Activated naive CD4-positive, alpha-beta T cell treated with anti-CD3 and anti-CD28 coated beads, Interleukin-2, amount 50 U/mL, for 24 hours (primary cell): ENCODE measurements around the gene KRTAP10-5.
A peak's percentile ranks its signal among the peaks of the same experiment; 100 is the strongest.

Experiments used
- H3K27ac Mint-ChIP-seq: one replicate; pipeline ENCODE4 v1.8.0; 2021; ENCODE audit warnings: mild to moderate bottlenecking, mixed read lengths
- H3K27me3 Mint-ChIP-seq: one replicate; pipeline ENCODE4 v1.8.0; 2021; ENCODE audit warnings: mixed read lengths
- H3K36me3 Mint-ChIP-seq: one replicate; pipeline ENCODE4 v1.8.0; 2021; ENCODE audit warnings: mixed read lengths
- H3K4me1 Mint-ChIP-seq: one replicate; pipeline ENCODE4 v1.8.0; 2021; ENCODE audit warnings: mixed read lengths
- H3K4me3 Mint-ChIP-seq: one replicate; pipeline ENCODE4 v1.8.0; 2021; ENCODE audit warnings: mild to moderate bottlenecking, mixed read lengths
- H3K9me3 Mint-ChIP-seq: one replicate; pipeline ENCODE4 v1.8.0; 2021; ENCODE audit warnings: mixed read lengths

The KRTAP10-5 gene

DNA sequence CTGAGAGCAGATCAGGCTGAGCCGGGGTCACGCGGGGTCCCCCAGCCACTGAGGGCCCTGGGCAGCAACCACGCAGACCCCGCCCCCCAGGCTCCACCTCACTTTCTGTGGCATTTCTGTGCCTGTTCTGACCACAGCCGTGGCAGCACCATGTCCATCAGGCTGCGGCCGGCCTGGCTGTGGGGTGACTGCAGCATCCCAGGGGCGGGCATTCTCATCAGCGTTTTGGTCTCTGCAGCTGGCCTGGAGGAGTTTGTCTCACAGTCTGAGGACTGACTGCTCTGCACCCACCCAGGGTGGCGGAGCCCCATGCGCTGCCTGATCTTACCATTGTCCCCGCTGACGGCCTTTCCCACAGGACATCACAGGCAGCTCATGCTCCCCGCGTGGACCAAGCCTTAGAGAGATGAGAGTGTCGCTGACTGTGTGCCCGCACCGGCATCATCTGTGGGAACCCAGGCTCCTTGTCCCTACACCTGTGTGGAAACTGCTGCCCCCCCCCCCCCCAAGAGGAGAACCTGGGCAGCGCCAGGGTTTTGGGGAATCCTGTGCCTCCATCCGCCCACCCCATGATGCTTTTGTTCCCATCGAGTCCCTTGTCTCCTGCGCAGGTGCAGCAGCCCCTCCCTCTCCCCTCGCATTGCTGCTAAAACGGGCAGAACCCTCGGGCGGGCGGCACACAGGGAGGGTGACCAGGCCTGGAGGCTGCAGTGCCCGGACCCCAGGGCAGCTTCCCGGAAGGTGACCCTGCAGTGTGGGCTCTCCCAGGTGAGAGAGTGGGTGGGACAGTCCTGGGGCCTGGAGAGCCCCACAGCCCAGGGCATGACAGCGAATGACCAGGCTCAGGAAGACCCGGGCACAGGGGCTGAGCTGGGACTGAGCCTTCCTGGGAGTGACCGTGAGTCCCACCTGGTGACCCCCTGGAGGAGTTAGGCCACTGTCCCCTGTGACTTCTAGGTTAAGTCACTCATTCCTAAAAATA, 42.2 kb downstream of the KRTAP10-5 start:
- no peak overlapping the region for H3K27ac Mint-ChIP-seq
- H3K36me3 Mint-ChIP-seq = no peaks in the 10 kb centered on the region
- H3K4me1 Mint-ChIP-seq = no peaks in the 10 kb centered on the region
- H3K27me3 Mint-ChIP-seq = no peaks in the 10 kb centered on the region
- no peak overlapping the region for H3K4me3 Mint-ChIP-seq
- H3K9me3 Mint-ChIP-seq = no peaks in the 10 kb centered on the region

DNA sequence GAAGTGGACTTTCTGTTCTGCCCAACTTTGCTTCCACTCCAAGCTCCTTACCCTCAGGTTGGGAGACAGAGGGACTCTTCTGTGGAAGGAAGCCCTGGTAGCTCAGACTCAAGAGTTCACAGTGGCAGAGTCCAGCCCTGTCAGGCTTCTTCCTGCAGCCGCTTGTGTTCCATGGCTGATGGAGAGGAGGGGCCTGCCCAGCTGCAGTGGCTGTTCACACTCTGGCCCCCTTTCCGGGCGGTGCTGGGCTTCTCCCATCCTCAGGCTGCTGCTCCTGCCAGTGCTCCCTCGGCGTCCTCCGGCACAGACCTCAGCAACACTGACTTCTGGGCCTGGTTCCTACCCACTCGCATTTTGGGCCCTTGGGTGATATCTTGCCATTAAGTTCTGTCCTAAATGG, 44.4 kb downstream of the KRTAP10-5 start:
- Mint-ChIP-seq H3K27ac (no peak overlapping the region), H3K4me3 (no peak overlapping the region), H3K9me3 (no peaks in the 10 kb centered on the region)

DNA sequence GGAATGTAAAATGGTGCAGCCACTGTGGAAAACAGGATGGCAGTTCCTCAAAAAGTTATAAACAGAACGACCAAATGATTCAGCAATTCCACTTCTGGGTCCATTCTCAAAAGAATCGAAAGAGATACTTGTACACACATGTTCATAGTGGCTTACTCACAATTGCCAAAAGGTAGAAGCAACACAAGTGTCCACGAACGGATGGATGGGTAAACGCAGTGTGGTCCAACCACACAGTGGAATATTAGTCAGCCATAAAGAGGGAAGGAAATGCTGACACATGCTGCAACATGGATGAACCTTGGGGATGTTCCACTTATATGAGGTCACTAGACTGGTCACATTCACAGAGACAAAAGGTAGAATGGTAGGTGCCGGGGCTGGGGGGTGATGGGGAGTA, 45.7 kb downstream of the KRTAP10-5 start:
- Mint-ChIP-seq H3K27ac (peak overlapping the region; percentile 41), H3K9me3 (no peaks in the 10 kb centered on the region), H3K4me1 (no peaks in the 10 kb centered on the region), H3K27me3 (no peaks in the 10 kb centered on the region), H3K36me3 (no peaks in the 10 kb centered on the region), H3K4me3 (no peak overlapping the region)

More for the DNA sequence above, 44.4 kb downstream of the KRTAP10-5 start:
- no peaks in the 10 kb centered on the region for H3K4me1 Mint-ChIP-seq
- no peaks in the 10 kb centered on the region for H3K27me3 Mint-ChIP-seq
- H3K36me3 Mint-ChIP-seq = no peaks in the 10 kb centered on the region

DNA sequence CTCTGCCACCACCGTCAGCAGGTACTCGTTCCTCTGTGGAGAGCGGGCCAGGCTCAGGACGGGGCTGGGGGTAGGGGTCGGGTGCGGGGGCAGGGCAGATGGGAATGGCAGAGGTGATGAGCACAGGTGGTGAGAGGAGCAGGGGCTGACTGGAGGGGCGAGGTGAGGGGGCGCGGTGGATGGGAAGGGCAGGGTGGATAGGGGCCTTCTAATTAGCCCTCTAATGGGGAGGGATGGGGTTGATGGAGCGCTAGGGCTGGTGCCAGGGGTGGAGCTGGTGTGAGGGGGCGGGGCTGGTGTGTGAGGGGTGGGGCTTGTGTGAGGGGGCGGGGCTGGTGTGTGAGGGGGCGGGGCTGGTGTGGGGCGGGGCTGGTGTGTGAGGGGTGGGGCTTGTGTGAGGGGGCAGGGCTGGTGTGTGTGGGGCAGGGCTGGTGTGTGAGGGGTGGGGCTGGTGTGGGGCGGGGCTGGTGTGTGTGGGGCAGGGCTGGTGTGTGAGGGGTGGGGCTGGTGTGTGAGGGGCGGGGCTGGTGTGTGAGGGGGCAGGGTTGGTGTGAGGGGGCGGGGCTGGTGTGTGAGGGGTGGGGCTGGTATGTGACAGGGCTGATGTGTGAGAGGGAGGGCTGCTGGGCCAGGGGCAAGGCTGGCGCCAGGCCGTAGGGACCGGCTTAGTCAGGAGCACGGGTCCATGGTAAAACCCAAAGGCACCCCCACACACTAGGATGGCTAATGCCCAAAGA, 46.3 kb downstream of the KRTAP10-5 start:
- no peak overlapping the region for H3K27ac Mint-ChIP-seq
- H3K27me3 Mint-ChIP-seq = no peaks in the 10 kb centered on the region
- no peak overlapping the region for H3K4me3 Mint-ChIP-seq

DNA sequence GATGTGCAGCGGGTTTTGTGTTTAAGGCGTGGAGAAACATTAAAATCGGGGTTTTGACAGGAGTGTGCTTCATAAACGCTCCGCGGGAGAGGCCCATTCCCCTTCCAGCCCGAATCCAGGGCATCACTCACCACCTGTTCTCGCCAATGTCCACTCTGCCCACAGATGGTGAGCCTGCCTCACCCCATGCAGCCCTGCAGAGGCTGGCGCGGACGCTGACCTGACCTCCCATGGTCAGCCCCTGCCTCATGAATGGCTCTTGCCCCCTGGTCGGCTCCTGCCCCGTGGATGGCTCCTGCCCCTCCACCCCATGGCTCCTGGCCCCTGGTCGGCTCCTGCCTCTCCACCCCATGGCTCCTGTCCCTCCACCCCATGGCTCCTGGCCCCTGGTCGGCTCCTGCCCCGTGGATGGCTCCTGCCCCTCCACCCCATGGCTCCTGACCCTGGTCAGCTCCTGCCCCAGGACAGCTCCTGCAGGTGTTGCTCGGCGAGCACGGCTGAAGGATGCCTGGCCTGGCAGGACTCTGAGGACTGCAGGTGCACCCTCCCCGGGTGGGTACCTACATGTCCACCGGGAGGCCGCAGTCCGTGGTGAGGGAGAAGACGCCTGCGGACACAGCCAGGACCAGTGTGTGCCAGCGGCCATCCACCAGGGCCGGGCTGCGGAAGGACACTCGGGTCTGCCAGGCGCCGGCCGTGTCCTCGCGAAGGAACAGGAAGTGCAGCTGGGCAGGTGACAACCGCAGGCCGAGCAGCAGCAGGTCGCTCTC, 47.1 kb downstream of the KRTAP10-5 start:
- no peaks in the 10 kb centered on the region for H3K4me1 Mint-ChIP-seq
- H3K9me3 Mint-ChIP-seq = no peaks in the 10 kb centered on the region
- no peak overlapping the region for H3K27ac Mint-ChIP-seq
- no peak overlapping the region for H3K4me3 Mint-ChIP-seq
- no peaks in the 10 kb centered on the region for H3K27me3 Mint-ChIP-seq
- H3K36me3 Mint-ChIP-seq = no peaks in the 10 kb centered on the region

More for the DNA sequence above, 46.3 kb downstream of the KRTAP10-5 start:
- Mint-ChIP-seq H3K4me1 (no peaks in the 10 kb centered on the region), H3K9me3 (no peaks in the 10 kb centered on the region), H3K36me3 (no peaks in the 10 kb centered on the region)

DNA sequence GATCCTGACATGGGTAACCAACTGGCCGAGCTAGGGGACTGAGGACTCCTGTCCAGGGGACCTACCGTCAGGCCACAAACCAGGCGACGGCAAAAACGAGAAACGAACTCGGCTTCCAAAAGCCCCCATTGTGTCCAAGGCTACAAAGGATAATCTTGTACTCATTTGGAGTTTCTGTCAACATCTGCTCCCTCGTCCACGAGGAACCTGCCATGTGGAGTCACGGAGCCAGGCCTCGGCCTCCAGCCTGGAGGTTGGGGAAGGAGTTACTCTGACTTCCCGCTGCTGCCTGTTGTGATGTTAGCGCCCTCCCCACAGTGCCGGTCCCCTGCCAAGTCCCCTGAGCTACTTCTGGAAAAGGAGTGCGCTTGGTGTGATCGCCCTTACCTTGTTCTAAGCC, 47.7 kb downstream of the KRTAP10-5 start:
- Mint-ChIP-seq H3K9me3 (no peaks in the 10 kb centered on the region), H3K36me3 (no peaks in the 10 kb centered on the region), H3K4me1 (no peaks in the 10 kb centered on the region), H3K27me3 (no peaks in the 10 kb centered on the region), H3K4me3 (no peak overlapping the region), H3K27ac (no peak overlapping the region)

DNA sequence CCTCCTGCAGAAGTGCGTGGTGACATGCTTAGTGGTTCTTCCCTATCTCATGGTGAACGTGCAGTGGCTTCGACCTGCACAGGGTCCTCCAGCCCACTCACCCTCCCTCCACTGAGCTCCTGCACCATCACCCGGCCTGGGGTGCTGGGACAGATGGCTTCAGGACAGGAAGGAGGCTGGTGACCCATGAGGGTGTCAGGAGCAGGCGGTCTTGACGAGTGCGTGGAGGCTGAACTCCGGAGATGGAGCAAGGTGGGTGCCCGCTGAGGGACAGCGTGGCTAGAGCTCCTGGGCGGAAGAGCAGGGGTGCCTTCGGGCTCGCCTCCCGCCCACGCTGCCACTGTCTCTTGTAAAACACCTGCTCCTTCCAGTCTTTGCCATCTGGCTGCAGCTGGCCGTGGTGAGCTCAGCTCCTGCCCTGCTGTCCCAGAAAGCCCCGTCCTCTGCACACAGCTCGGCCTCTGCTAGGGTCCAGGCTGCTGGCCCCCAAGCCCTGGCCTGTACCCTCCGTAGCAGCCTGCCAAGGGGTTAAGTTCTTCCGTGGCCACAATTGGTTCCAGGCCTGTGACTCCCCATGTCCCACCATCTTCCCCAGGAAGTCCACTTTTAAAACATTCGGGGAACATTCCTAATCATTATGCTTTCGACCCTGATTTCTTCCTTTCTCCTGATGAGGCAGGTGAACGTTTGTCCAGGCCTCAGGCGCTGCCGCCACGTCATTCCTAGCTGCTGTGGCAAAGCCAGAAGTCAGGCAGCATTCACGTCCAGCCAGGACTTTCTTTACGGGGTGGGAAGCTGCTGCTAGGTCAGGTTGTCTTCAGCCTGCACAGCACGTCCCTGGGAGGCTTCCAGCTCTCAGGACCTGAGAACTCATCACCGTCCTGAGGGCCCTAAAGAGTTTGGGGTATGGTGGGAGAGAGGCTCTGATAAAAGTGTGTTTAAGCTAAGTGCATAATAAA, 48.5 kb downstream of the KRTAP10-5 start:
- Mint-ChIP-seq H3K27ac (no peak overlapping the region), H3K9me3 (no peaks in the 10 kb centered on the region), H3K4me1 (no peaks in the 10 kb centered on the region), H3K4me3 (no peak overlapping the region), H3K36me3 (no peaks in the 10 kb centered on the region), H3K27me3 (no peaks in the 10 kb centered on the region)

DNA sequence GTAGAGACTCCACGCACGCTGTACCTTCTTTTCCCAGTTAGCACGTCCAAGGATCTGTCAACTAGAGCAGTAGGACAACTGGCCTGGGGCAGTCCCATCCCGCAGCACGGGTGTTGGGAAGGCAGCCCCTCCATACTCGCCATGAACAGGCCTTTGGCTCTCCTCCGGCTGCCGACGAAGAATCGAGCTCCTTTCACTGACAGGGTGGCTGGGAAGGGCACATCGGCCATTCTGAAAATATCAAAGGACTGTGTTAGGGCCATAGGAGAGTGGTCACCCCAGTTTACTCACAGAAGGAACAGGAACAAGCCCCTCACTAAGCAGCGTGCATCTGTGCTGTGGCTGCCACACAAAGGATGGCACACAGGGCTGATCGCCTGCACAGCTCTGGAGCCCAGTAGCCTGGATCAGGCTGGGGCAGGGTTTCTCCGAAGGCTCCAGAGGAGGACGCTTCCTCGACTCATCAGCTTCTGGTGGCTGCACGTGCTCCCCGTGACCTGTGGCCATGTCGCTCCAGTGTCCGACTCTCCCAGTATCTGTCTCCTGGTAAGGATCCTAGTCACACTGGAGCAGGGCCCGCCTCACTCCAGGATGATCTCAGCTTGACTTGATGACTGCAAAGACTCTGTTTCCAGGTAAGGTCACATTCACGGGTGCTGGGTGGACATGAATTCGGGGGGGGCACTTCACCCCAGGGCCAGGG, 49.4 kb downstream of the KRTAP10-5 start:
- Mint-ChIP-seq H3K27ac (no peak overlapping the region), H3K9me3 (no peaks in the 10 kb centered on the region), H3K27me3 (no peaks in the 10 kb centered on the region), H3K4me3 (no peak overlapping the region), H3K36me3 (no peaks in the 10 kb centered on the region), H3K4me1 (no peaks in the 10 kb centered on the region)

DNA sequence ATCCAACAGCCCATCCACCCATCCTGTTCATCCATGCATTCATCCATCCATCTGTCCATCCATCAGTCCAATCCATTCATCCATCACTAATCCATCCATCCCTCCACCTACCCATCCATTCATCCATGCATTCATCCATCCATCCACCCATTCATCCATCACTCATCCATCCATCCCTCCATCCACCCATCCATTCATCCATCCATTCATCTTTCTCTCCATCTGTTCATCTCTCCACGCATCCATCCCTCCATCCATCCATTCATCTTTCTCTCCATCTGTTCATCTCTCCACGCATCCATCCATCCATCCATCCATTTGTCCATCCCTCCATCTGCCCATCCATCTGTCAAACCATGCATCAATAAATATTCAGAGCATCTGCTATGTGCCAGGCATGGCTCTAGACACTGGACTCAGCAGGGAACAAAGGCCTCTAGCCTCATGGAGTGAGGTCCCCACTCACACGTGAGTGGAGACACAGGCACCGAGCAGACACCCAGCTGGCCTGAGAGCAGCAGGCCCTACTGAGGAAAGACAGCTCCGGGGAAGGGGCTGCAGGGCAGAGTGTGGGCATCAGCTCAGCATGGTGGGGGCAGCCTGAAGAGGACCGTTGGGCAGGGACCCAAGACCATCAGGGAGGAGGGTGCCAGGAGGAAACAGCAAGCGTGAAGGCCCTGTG, 50.0 kb downstream of the KRTAP10-5 start:
- peak overlapping the region; percentile 0 for H3K27ac Mint-ChIP-seq
- no peaks in the 10 kb centered on the region for H3K9me3 Mint-ChIP-seq
- no peak overlapping the region for H3K4me3 Mint-ChIP-seq
- H3K36me3 Mint-ChIP-seq = no peaks in the 10 kb centered on the region
- no peaks in the 10 kb centered on the region for H3K27me3 Mint-ChIP-seq
- H3K4me1 Mint-ChIP-seq = no peaks in the 10 kb centered on the region

DNA sequence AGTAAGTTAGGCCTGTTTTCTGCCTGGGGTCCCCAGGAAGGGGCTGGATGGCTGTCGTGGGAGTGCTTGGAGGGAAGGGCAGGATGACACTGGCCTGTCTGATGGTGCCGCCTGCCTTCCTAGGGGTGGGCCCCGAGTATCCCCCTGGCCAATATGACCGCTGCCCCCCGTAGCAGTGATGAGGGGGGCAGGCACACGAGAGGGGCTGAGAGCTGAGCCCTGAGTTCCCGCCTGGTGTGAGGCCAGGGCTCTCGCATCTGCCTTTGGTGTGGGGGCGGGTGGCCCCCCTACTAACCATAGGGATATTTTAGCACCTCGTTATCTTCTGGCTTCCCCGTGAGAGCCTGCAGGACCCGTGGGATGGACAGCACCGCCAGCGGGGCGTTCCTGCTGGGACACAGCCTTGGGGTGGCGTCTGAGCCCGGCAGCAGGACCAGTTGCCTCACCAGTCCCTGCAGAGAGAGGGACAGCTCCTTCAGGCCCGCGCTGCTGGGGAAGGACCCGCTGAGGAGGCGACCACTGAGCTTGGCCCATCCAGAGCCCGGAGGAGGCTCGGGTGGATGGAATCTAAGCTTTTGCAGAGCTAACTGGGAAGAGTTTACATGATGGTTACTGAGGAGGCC, 50.8 kb downstream of the KRTAP10-5 start:
- Mint-ChIP-seq H3K4me1 (no peaks in the 10 kb centered on the region), H3K36me3 (no peaks in the 10 kb centered on the region), H3K27me3 (no peaks in the 10 kb centered on the region), H3K9me3 (no peaks in the 10 kb centered on the region), H3K27ac (no peak overlapping the region), H3K4me3 (no peak overlapping the region)
